A549 (cell line): Measurements from ENCODE around the gene PAK1.

Experiments used
- CEBPB ChIP-seq, 2 experiments: fragments of >200 bp in 1 of 2; sonication (Bioruptor Twin) in 1 of 2; formaldehyde crosslinking in 1 of 2; IDR thresholded peaks; 2 replicates each; pipeline ENCODE4 v1.6.1; 2012 to 2016
- CHD4 ChIP-seq: fragments of 200-600 bp; sonication (generic); IDR thresholded peaks from 2 replicates; pipeline ENCODE4 v1.6.1; 2016; ENCODE audit warnings: antibody characterized with exemption, mild to moderate bottlenecking, borderline replicate concordance
- FOSL2 ChIP-seq, 2 experiments: fragments of 450-650 bp in 1 of 2; fragments of >200 bp in 1 of 2; sonication (Bioruptor Twin) in 1 of 2; formaldehyde crosslinking; IDR thresholded peaks; 2 replicates each; pipeline versions ENCODE4 v1.5.0 to v1.6.1; 2016 to 2020; ENCODE audit warnings: mild to moderate bottlenecking in 1 of 2, moderate library complexity in 1 of 2
- JUN ChIP-seq, 2 experiments: fragments of >200 bp; sonication (Bioruptor Twin); formaldehyde crosslinking; IDR thresholded peaks; 2 replicates in 1 of 2; 3 replicates in 1 of 2; pipeline ENCODE4 v1.6.1; 2016 to 2017
- MAZ ChIP-seq: fragments of 150-350 bp; IDR thresholded peaks from 2 replicates; pipeline ENCODE4 v1.6.1; 2014; ENCODE audit warnings: antibody characterized with exemption, low read depth, low read length, borderline replicate concordance
- MYC ChIP-seq: IDR thresholded peaks from 2 replicates; pipeline ENCODE4 v1.6.1; 2012; ENCODE audit warnings: mild to moderate bottlenecking, inconsistent platforms, low read length, improper control_type of control experiment, borderline replicate concordance
- RCOR1 ChIP-seq: fragments of 150-350 bp; IDR thresholded peaks from 2 replicates; pipeline ENCODE4 v1.6.1; 2014; ENCODE audit warnings: antibody characterized with exemption, low read length, low read depth
- RNF2 ChIP-seq: fragments of 200-600 bp; sonication (generic); IDR thresholded peaks from 2 replicates; pipeline ENCODE4 v1.6.1; 2016; ENCODE audit warnings: low read depth, mild to moderate bottlenecking, antibody characterized with exemption, moderate library complexity, borderline replicate concordance
- TF ChIP-seq, protein P1 (sequence below): fragments of >200 bp; sonication (Bioruptor Twin); formaldehyde crosslinking; IDR thresholded peaks from 3 replicates; pipeline ENCODE4 v1.5.1; 2016
- TF ChIP-seq, protein P2 (sequence below): fragments of 250-450 bp; sonication (Bioruptor Pico); IDR thresholded peaks from 2 replicates; pipeline ENCODE4 v1.5.0; 2020; ENCODE audit warnings: low read depth, mild to moderate bottlenecking, moderate library complexity

DNA sequence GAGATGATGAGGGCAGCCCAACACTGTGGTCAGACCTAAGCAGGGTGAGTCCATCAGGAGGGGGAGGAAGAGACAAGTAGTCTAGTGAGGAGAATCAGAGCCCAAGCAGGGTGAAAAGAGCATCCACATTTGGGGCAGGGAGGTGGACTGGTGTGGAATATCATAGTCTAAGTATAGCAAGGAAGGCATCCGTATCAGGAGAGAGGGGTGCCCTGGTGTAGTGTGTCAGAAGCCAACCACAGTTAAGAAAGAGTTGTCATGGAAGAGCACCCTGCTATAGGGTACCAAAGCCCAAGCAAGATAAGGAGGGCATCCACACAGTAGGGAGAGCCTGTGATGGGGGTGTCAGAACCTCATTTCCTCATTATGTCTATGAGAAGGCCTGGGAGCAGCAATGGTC, 45.3 kb downstream of the PAK1 start:
- TF ChIP-seq CEBPB (IDR thresholded peaks at IDR 0.05): no peak
- no peak for TF ChIP-seq MYC
- TF ChIP-seq, protein P1, sequence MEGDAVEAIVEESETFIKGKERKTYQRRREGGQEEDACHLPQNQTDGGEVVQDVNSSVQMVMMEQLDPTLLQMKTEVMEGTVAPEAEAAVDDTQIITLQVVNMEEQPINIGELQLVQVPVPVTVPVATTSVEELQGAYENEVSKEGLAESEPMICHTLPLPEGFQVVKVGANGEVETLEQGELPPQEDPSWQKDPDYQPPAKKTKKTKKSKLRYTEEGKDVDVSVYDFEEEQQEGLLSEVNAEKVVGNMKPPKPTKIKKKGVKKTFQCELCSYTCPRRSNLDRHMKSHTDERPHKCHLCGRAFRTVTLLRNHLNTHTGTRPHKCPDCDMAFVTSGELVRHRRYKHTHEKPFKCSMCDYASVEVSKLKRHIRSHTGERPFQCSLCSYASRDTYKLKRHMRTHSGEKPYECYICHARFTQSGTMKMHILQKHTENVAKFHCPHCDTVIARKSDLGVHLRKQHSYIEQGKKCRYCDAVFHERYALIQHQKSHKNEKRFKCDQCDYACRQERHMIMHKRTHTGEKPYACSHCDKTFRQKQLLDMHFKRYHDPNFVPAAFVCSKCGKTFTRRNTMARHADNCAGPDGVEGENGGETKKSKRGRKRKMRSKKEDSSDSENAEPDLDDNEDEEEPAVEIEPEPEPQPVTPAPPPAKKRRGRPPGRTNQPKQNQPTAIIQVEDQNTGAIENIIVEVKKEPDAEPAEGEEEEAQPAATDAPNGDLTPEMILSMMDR: no peak
- no peak for TF ChIP-seq CHD4
- no peak for TF ChIP-seq RNF2
- TF ChIP-seq RCOR1: no peak
- TF ChIP-seq, protein P2, sequence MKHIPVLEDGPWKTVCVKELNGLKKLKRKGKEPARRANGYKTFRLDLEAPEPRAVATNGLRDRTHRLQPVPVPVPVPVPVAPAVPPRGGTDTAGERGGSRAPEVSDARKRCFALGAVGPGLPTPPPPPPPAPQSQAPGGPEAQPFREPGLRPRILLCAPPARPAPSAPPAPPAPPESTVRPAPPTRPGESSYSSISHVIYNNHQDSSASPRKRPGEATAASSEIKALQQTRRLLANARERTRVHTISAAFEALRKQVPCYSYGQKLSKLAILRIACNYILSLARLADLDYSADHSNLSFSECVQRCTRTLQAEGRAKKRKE (CRISPR knock-in tag): no peak
- TF ChIP-seq FOSL2 (IDR thresholded peaks at IDR 0.05): no peak
- TF ChIP-seq FOSL2 (CRISPR knock-in tag; IDR thresholded peaks at IDR 0.05): no peak
- TF ChIP-seq MAZ: no peak
- TF ChIP-seq JUN (IDR thresholded peaks at IDR 0.05): no peak
